NCI-H146 treated with DMSO at 0.1 percent for 48 hours (cell line): Measurements from ENCODE around the gene WDFY4.
A peak's percentile ranks its signal among the peaks of the same experiment; 100 is the strongest.

ENCODE experiments used
- DNase-seq: peaks from one replicate; lab custom pipeline; 2025; ENCODE audit not compliant: unreplicated experiment; lab: John Stamatoyannopoulos, UW

Gene WDFY4

GRCh38 chr10:48711830-48712229 lies 27.2 kb downstream of the WDFY4 start:
- DNase-seq: no peak

GRCh38 chr10:48714088-48714487 lies 29.4 kb downstream of the WDFY4 start:
- no peak for DNase-seq

GRCh38 chr10:48716416-48716815 lies 31.7 kb downstream of the WDFY4 start:
- no peak for DNase-seq

- DNase-seq: no peak
These were observed 35.9 kb downstream of the WDFY4 start for GRCh38 chr10:48720611-48721010.

- no peak for DNase-seq
These were observed 37.8 kb downstream of the WDFY4 start for GRCh38 chr10:48722153-48723145.

- no peak for DNase-seq
These were observed 39.5 kb downstream of the WDFY4 start for GRCh38 chr10:48724127-48724526.

GRCh38 chr10:48725708-48726107 lies 41.0 kb downstream of the WDFY4 start:
- no peak for DNase-seq

- DNase-seq: no peak
These were observed 43.2 kb downstream of the WDFY4 start for GRCh38 chr10:48727866-48728265.

- DNase-seq: no peak
These were observed 44.5 kb downstream of the WDFY4 start for GRCh38 chr10:48729222-48729621.

- DNase-seq: no peak
These were observed 45.3 kb downstream of the WDFY4 start for GRCh38 chr10:48729941-48730457.

- no peak for DNase-seq
These were observed 46.5 kb downstream of the WDFY4 start for GRCh38 chr10:48731141-48731540.

GRCh38 chr10:48731654-48732053 lies 47.0 kb downstream of the WDFY4 start:
- DNase-seq: no peak

GRCh38 chr10:48733329-48733728 lies 48.7 kb downstream of the WDFY4 start:
- DNase-seq: no peak

GRCh38 chr10:48735836-48736390 lies 51.2 kb downstream of the WDFY4 start:
- DNase-seq: no peak

- DNase-seq: no peak
These were observed 51.9 kb downstream of the WDFY4 start for GRCh38 chr10:48736596-48736995.

GRCh38 chr10:48737886-48738285 lies 53.2 kb downstream of the WDFY4 start:
- DNase-seq: no peak

- peak; percentile 34 for DNase-seq
These were observed 54.5 kb downstream of the WDFY4 start for GRCh38 chr10:48739170-48739569.

GRCh38 chr10:48740015-48740707 lies 55.5 kb downstream of the WDFY4 start:
- no peak for DNase-seq

GRCh38 chr10:48740988-48741387 lies 56.3 kb downstream of the WDFY4 start:
- no peak for DNase-seq

- no peak for DNase-seq
These were observed 58.5 kb downstream of the WDFY4 start for GRCh38 chr10:48742891-48743860.
